SK-N-SH treated with all-trans-retinoic acid at 6 μM for 48 hours (cell line): ENCODE measurements around the gene BAK1.

Source experiments
- ATAC-seq: fragments of 200-7000 bp; cut with Tn5 transposase; 3 replicates; pipeline ENCODE4 v1.9.1; 2020; ENCODE audit warnings: mild to moderate bottlenecking, moderate library complexity
- ARNTL ChIP-seq: fragments of 450-650 bp; formaldehyde crosslinking; IDR thresholded peaks from 2 replicates; pipeline ENCODE4 v1.5.0; 2020; ENCODE audit warnings: low read depth, mild to moderate bottlenecking, moderate library complexity, borderline replicate concordance
- BACH2 ChIP-seq: fragments of 250-450 bp; sonication (Bioruptor Pico); IDR thresholded peaks from 2 replicates; pipeline ENCODE4 v1.9.0; 2021; ENCODE audit warnings: mild to moderate bottlenecking, borderline replicate concordance
- ESRRG ChIP-seq: fragments of 250-450 bp; sonication (Bioruptor Pico); IDR thresholded peaks from 2 replicates; pipeline ENCODE4 v1.6.1; 2021; ENCODE audit warnings: mild to moderate bottlenecking
- ISL1 ChIP-seq: fragments of 250-450 bp; sonication (Bioruptor Pico); IDR thresholded peaks from 2 replicates; pipeline ENCODE4 v2.1.2; 2022; ENCODE audit warnings: mild to moderate bottlenecking, moderate library complexity
- PATZ1 ChIP-seq: fragments of 250-450 bp; sonication (Bioruptor Pico); IDR thresholded peaks from 2 replicates; pipeline ENCODE4 v1.8.0; 2020; ENCODE audit warnings: mild to moderate bottlenecking, moderate library complexity, borderline replicate concordance
- POU6F1 ChIP-seq: fragments of 250-450 bp; sonication (Bioruptor Pico); IDR thresholded peaks from 2 replicates; pipeline ENCODE4 v1.8.0; 2021; ENCODE audit warnings: low read depth, mild to moderate bottlenecking, moderate library complexity, borderline replicate concordance
- PPARA ChIP-seq: fragments of 250-450 bp; sonication (Bioruptor Pico); IDR thresholded peaks from 2 replicates; pipeline ENCODE4 v1.5.0; 2020; ENCODE audit warnings: mild to moderate bottlenecking, borderline replicate concordance
- RARB ChIP-seq: fragments of 250-450 bp; sonication (Bioruptor Pico); IDR thresholded peaks from 2 replicates; pipeline ENCODE4 v1.8.0; 2021; ENCODE audit warnings: mild to moderate bottlenecking, moderate library complexity
- TCF4 ChIP-seq: fragments of 250-450 bp; sonication (Bioruptor Pico); IDR thresholded peaks from 2 replicates; pipeline ENCODE4 v1.8.0; 2021; ENCODE audit warnings: mild to moderate bottlenecking, moderate library complexity, borderline replicate concordance
- TOX ChIP-seq: fragments of 250-450 bp; sonication (Bioruptor Pico); IDR thresholded peaks from 2 replicates; pipeline ENCODE4 v1.8.0; 2021; ENCODE audit warnings: mild to moderate bottlenecking, moderate library complexity, borderline replicate concordance
- ZC3H10 ChIP-seq: fragments of 250-450 bp; sonication (Bioruptor Pico); IDR thresholded peaks from 2 replicates; pipeline ENCODE4 v1.5.1; 2021; ENCODE audit warnings: mild to moderate bottlenecking, moderate library complexity
- ZFP3 ChIP-seq: fragments of 250-450 bp; sonication (Bioruptor Pico); IDR thresholded peaks from 2 replicates; pipeline ENCODE4 v1.5.0; 2020; ENCODE audit warnings: mild to moderate bottlenecking, moderate library complexity
- ZFP30 ChIP-seq: fragments of 450-650 bp; formaldehyde crosslinking; IDR thresholded peaks from 2 replicates; pipeline ENCODE4 v1.5.0; 2022; ENCODE audit warnings: mild to moderate bottlenecking, moderate library complexity
- ZNF565 ChIP-seq: fragments of 450-650 bp; formaldehyde crosslinking; conservative IDR thresholded peaks from 2 replicates; pipeline ENCODE4 v1.5.0; 2020; ENCODE audit warnings: low read depth, mild to moderate bottlenecking, moderate library complexity
- ZNF8 ChIP-seq: fragments of 450-650 bp; formaldehyde crosslinking; IDR thresholded peaks from 2 replicates; pipeline ENCODE4 v1.5.0; 2020; ENCODE audit warnings: mild to moderate bottlenecking, moderate library complexity
- TF ChIP-seq, protein P1 (sequence below): fragments of 250-450 bp; sonication (Bioruptor Pico); IDR thresholded peaks from 2 replicates; pipeline ENCODE4 v1.5.0; 2020; ENCODE audit warnings: mild to moderate bottlenecking, moderate library complexity
- TF ChIP-seq, protein P2 (sequence below): fragments of 250-450 bp; sonication (Bioruptor Pico); IDR thresholded peaks from 2 replicates; pipeline ENCODE4 v1.5.1; 2021; ENCODE audit warnings: mild to moderate bottlenecking, moderate library complexity

BAK1 gene

GRCh38 chr6:33585403-33586107 lies 5.5 kb upstream of the BAK1 start:
- peak; percentile 77 for ATAC-seq

DNA sequence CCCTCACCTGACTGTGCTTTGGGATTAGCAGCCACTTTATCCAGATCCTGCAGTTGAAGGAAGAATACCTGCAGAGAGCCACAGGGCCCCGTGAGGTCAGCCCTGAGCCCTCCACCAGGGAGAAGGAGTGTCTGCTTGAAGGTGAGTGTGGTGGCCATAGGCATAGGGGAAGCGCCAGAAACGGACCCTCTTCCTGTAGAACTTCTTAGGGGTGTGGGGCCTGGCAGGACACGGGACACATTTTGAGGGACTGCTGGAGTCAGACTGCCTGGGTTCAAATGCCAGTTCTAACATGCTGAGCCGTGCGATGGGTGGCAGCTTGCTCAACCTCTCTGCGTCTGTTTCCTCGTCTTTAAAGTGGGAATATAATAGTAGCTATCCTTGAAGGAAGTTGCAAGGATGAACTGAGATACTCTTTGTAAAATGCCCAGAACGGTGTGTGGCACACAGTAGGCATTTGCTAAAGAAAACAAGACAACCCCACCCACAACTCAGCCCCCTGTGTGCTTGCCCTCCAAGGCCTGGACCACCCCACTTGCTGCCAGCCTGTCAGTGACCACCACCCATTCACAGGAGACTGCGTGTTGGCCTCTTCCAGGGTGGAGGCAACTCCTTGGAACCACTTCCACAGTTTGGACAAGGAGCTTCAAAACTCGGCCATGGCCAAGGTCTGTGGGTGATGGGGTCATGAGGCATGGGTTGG lies 4.8 kb upstream of the BAK1 start:
- TF ChIP-seq PATZ1, result no peak
- no peak for TF ChIP-seq ZC3H10 (CRISPR knock-in tag)
- TF ChIP-seq ZFP3 (CRISPR knock-in tag), result no peak
- TF ChIP-seq PPARA (CRISPR knock-in tag), result no peak
- TF ChIP-seq ZNF565 (CRISPR knock-in tag), result no peak
- TF ChIP-seq BACH2, result no peak
- TF ChIP-seq ZNF8 (CRISPR knock-in tag), result no peak
- TF ChIP-seq TCF4 (CRISPR knock-in tag), result no peak
- TF ChIP-seq ZFP30 (CRISPR knock-in tag), result no peak
- ATAC-seq, result no peak

More at GRCh38 chr6:33585403-33586107, 5.5 kb upstream of the BAK1 start:
- TF ChIP-seq ZC3H10 (CRISPR knock-in tag), result no peak
- TF ChIP-seq TOX (CRISPR knock-in tag), result no peak
- no peak for TF ChIP-seq POU6F1 (CRISPR knock-in tag)
- no peak for TF ChIP-seq ARNTL

DNA sequence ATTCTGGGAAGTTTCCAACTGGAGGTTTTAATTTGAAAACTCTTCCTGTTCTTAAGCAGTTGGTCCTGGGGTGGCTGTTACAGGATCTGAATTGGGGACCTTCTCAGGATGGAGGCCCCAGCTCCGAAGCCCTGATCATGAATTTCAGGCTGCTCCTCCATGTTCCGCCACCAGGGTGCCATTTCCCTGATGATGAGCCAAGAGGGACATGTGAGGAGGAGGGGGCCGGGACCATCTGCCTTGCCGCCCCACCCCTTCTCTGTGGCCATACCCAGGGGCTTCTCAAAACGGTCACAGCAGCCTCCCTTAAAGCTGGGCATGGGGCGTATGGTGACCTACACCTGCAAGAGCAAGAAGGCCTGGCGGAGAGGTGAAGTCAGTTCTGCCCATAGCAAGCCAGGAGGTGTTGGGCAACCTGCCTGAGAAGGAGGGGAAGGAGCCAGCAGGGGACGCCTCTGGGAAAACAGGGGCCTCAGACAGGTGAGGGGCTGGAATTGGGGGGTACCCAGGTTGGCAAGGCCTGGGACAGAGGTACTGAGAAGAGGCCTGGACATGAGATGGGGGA lies 3.6 kb upstream of the BAK1 start:
- no peak for TF ChIP-seq RARB (CRISPR knock-in tag)
- ATAC-seq, result no peak

DNA sequence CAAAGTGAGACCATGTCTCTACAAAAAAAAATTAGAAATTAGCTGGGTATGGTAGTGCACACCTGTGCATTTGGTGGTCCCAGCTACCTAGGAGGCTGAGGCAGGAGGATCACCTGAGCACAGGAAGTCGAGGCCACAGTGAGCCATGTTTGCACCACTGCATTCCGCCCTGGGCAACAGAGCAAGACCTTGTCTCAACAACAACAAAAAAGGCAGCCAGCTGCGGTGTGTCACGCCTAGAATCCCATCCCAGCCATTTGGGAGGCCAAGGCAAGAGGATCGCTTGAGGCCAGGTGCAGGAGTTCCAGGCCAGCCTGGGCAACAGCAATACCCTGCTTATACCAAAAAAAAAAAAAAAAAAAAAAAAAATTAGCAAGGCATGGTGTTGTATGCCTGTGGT lies 1.1 kb upstream of the BAK1 start:
- TF ChIP-seq PATZ1, result no peak
- TF ChIP-seq ISL1, result no peak
- TF ChIP-seq, protein P1, sequence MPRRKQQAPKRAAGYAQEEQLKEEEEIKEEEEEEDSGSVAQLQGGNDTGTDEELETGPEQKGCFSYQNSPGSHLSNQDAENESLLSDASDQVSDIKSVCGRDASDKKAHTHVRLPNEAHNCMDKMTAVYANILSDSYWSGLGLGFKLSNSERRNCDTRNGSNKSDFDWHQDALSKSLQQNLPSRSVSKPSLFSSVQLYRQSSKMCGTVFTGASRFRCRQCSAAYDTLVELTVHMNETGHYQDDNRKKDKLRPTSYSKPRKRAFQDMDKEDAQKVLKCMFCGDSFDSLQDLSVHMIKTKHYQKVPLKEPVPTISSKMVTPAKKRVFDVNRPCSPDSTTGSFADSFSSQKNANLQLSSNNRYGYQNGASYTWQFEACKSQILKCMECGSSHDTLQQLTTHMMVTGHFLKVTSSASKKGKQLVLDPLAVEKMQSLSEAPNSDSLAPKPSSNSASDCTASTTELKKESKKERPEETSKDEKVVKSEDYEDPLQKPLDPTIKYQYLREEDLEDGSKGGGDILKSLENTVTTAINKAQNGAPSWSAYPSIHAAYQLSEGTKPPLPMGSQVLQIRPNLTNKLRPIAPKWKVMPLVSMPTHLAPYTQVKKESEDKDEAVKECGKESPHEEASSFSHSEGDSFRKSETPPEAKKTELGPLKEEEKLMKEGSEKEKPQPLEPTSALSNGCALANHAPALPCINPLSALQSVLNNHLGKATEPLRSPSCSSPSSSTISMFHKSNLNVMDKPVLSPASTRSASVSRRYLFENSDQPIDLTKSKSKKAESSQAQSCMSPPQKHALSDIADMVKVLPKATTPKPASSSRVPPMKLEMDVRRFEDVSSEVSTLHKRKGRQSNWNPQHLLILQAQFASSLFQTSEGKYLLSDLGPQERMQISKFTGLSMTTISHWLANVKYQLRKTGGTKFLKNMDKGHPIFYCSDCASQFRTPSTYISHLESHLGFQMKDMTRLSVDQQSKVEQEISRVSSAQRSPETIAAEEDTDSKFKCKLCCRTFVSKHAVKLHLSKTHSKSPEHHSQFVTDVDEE (CRISPR knock-in tag), result no peak
- no peak for TF ChIP-seq ESRRG
- no peak for TF ChIP-seq ZFP30 (CRISPR knock-in tag)
- no peak for TF ChIP-seq ZFP3 (CRISPR knock-in tag)
- TF ChIP-seq ZC3H10 (CRISPR knock-in tag), result no peak
- no peak for TF ChIP-seq ZNF8 (CRISPR knock-in tag)
- TF ChIP-seq BACH2, result no peak
- no peak for TF ChIP-seq TCF4 (CRISPR knock-in tag)
- TF ChIP-seq, protein P2, sequence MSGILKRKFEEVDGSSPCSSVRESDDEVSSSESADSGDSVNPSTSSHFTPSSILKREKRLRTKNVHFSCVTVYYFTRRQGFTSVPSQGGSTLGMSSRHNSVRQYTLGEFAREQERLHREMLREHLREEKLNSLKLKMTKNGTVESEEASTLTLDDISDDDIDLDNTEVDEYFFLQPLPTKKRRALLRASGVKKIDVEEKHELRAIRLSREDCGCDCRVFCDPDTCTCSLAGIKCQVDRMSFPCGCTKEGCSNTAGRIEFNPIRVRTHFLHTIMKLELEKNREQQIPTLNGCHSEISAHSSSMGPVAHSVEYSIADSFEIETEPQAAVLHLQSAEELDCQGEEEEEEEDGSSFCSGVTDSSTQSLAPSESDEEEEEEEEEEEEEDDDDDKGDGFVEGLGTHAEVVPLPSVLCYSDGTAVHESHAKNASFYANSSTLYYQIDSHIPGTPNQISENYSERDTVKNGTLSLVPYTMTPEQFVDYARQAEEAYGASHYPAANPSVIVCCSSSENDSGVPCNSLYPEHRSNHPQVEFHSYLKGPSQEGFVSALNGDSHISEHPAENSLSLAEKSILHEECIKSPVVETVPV, result no peak
- TF ChIP-seq, all 23 proteins: peak for 0
- ATAC-seq, result no peak
